Measurements from ENCODE around the gene KIAA1217. TPM values are rescaled to one million over a fixed set of nuclear protein-coding genes. Genes with fewer than 3 reads are reported as not detected.

Gene KIAA1217
- total RNA-seq, 1 experiment from 2014 or later: 171 TPM

- H3K36me3 Mint-ChIP-seq (ENCODE audit: insufficient read depth, unreplicated experiment): peaks cover 43% of the 10 kb centered on the region
- no peak overlapping the region for H3K4me3 Mint-ChIP-seq (ENCODE audit: unreplicated experiment)
- 0 out of 2 replicates have a peak, but pooled peaks cover under 1% of the 10 kb centered on the region for H3K36me3 ChIP-seq (ENCODE audit: control insufficient read depth, insufficient read depth, low read length)
- intact Hi-C loops (cut with micrococcal nuclease; ENCODE audit: unreplicated experiment): no loop called here
- peaks cover 34% of the 10 kb centered on the region for H3K4me1 Mint-ChIP-seq (ENCODE audit: low read depth, unreplicated experiment)
- no peak for DNase-seq
- BruUV-seq (replicated peaks): no TSS peak
- H3K4me1 ChIP-seq: peaks cover 50% of the 10 kb centered on the region
- peaks cover 9% of the 10 kb centered on the region for H3K9me3 Mint-ChIP-seq (ENCODE audit: unreplicated experiment)
- ChIA-PET CTCF (interaction anchor here (0.7 kb wide), 1 partner anchor 10 kb away, joined by 7 read pairs; no protein-coding TSS in a partner anchor), POLR2A (interaction anchor here (0.6 to 0.9 kb wide), 4 partner anchors 8 to 50 kb away, joined by 3 to 5 read pairs (median 3); partner anchors contain the start of gene KIAA1217)
- H3K4me3 ChIP-seq (ENCODE audit: low read depth, low read length): no peak overlapping the region
- no peaks in the 10 kb centered on the region for H3K27me3 ChIP-seq (replicated peaks; ENCODE audit: control insufficient read depth, insufficient read depth, low read length)
- H3K27me3 Mint-ChIP-seq (ENCODE audit: insufficient read depth, unreplicated experiment): no peaks in the 10 kb centered on the region
- TF ChIP-seq CTCF (IDR thresholded peaks at IDR 0.05; ENCODE audit: insufficient read depth in 1 of 2, low read depth in 1 of 2, low read length in 1 of 2, severe bottlenecking in 1 of 2, unreplicated experiment in 1 of 2): no peak
- H3K27ac Mint-ChIP-seq (ENCODE audit: unreplicated experiment): peak overlapping the region; percentile 57
- no peaks in the 10 kb centered on the region for H3K9me3 ChIP-seq
Observed at GRCh38 chr10:24259365-24260130, 50.6 kb downstream of the KIAA1217 start.

- intact Hi-C loops (cut with micrococcal nuclease; ENCODE audit: unreplicated experiment): no loop called here
- Mint-ChIP-seq H3K4me1 (ENCODE audit: low read depth, unreplicated experiment) (peaks cover 37% of the 10 kb centered on the region), H3K36me3 (ENCODE audit: insufficient read depth, unreplicated experiment) (peaks cover 48% of the 10 kb centered on the region), H3K27ac (ENCODE audit: unreplicated experiment) (peak overlapping the region; percentile 68), H3K4me3 (ENCODE audit: unreplicated experiment) (no peak overlapping the region), H3K27me3 (ENCODE audit: insufficient read depth, unreplicated experiment) (no peaks in the 10 kb centered on the region), H3K9me3 (ENCODE audit: unreplicated experiment) (peaks cover 9% of the 10 kb centered on the region)
- TF ChIP-seq CTCF (IDR thresholded peaks at IDR 0.05; ENCODE audit: insufficient read depth in 1 of 2, low read depth in 1 of 2, low read length in 1 of 2, severe bottlenecking in 1 of 2, unreplicated experiment in 1 of 2): no peak
- H3K27me3 ChIP-seq (replicated peaks; ENCODE audit: control insufficient read depth, insufficient read depth, low read length): no peaks in the 10 kb centered on the region
- no TSS peak for BruUV-seq (replicated peaks)
- no peak for DNase-seq
- ChIA-PET POLR2A (no interaction called here), CTCF (interaction anchor here (0.6 kb wide), 1 partner anchor 108 kb away, joined by 4 read pairs; no protein-coding TSS in a partner anchor)
- H3K9me3 ChIP-seq: no peaks in the 10 kb centered on the region
- no peaks in the 10 kb centered on the region for H3K36me3 ChIP-seq (ENCODE audit: control insufficient read depth, insufficient read depth, low read length)
- H3K4me1 ChIP-seq: peaks cover 33% of the 10 kb centered on the region
- no peak overlapping the region for H3K4me3 ChIP-seq (ENCODE audit: low read depth, low read length)
Observed at GRCh38 chr10:24261627-24262026, 52.7 kb downstream of the KIAA1217 start.

GRCh38 chr10:24262929-24263590, 54.1 kb downstream of the KIAA1217 start:
- Histone ChIP-seq H3K27me3 (replicated peaks; ENCODE audit: control insufficient read depth, insufficient read depth, low read length) (no peaks in the 10 kb centered on the region), H3K4me3 (ENCODE audit: low read depth, low read length) (no peak overlapping the region), H3K36me3 (ENCODE audit: control insufficient read depth, insufficient read depth, low read length) (no peaks in the 10 kb centered on the region), H3K4me1 (peaks cover 27% of the 10 kb centered on the region), H3K9me3 (no peaks in the 10 kb centered on the region)
- intact Hi-C loops (cut with micrococcal nuclease; ENCODE audit: unreplicated experiment): loop anchor here (1.0 kb wide), 1 partner anchor 12 kb away; no protein-coding TSS in a partner anchor
- Mint-ChIP-seq H3K4me1 (ENCODE audit: low read depth, unreplicated experiment) (peaks cover 32% of the 10 kb centered on the region), H3K9me3 (ENCODE audit: unreplicated experiment) (peaks cover 9% of the 10 kb centered on the region), H3K27ac (ENCODE audit: unreplicated experiment) (no peak overlapping the region), H3K4me3 (ENCODE audit: unreplicated experiment) (no peak overlapping the region), H3K27me3 (ENCODE audit: insufficient read depth, unreplicated experiment) (no peaks in the 10 kb centered on the region), H3K36me3 (ENCODE audit: insufficient read depth, unreplicated experiment) (peaks cover 41% of the 10 kb centered on the region)
- DNase-seq: no peak
- CTCF ChIA-PET: no interaction called here
- no TSS peak for BruUV-seq (replicated peaks)
- TF ChIP-seq CTCF (IDR thresholded peaks at IDR 0.05; ENCODE audit: insufficient read depth in 1 of 2, low read depth in 1 of 2, low read length in 1 of 2, severe bottlenecking in 1 of 2, unreplicated experiment in 1 of 2): no peak
- POLR2A ChIA-PET: no interaction called here

All from Caco-2 (cell line).